Upper lobe of right lung (tissue), 1 donor: ENCODE data around the gene ACADL. TPM values are rescaled to one million over a fixed set of nuclear protein-coding genes. Genes with fewer than 3 reads are reported as not detected.

Experiments used
- ATAC-seq: fragments of 200-7000 bp; cut with Tn5 transposase; one replicate; pipeline ENCODE4 v1.9.1; 2020; ENCODE audit warnings: mild to moderate bottlenecking, moderate library complexity
- DNase-seq: peaks from one replicate; pipeline ENCODE4 v3.0.0-alpha.2; 2020
- H3K27ac ChIP-seq: fragments of 200-600 bp; one replicate; pipeline ENCODE4 v1.8.0; 2022
- H3K27me3 ChIP-seq: fragments of 200-600 bp; one replicate; pipeline ENCODE4 v1.8.0; 2022; ENCODE audit warnings: mild to moderate bottlenecking
- H3K36me3 ChIP-seq: fragments of 200-600 bp; one replicate; pipeline ENCODE4 v1.8.0; 2022
- H3K4me1 ChIP-seq: fragments of 200-600 bp; one replicate; pipeline ENCODE4 v1.8.0; 2022
- H3K4me3 ChIP-seq: fragments of 200-600 bp; one replicate; pipeline ENCODE4 v1.8.0; 2022; ENCODE audit warnings: mild to moderate bottlenecking
- H3K9me3 ChIP-seq: fragments of 200-600 bp; one replicate; pipeline ENCODE4 v1.8.0; 2022
- CTCF ChIP-seq: fragments of 200-600 bp; IDR thresholded peaks from one replicate; pipeline ENCODE4 v1.8.0; 2022; ENCODE audit warnings: antibody characterized with exemption
- intact Hi-C: fragments of 100-400 bp; cut with DNase I; formaldehyde crosslinking; loops from one replicate; pipeline ENCODE4 v1.11.0; 2022
- total RNA-seq: library from RNA; stranded (reverse); fragmentation: NEBNext Ultra II Directional; extraction: Animal tissue kit (Norgen Biotek cat#: 25700); gene quantifications from one replicate; pipeline ENCODE4 v1.2.1, GENCODE V29; 2021
- donor health status: DM: no; HTN: yes; CAD: no; lungs with severe emphysema.

Gene ACADL
- total RNA-seq, 1 donor from 2014 or later = 41.6 TPM

DNA sequence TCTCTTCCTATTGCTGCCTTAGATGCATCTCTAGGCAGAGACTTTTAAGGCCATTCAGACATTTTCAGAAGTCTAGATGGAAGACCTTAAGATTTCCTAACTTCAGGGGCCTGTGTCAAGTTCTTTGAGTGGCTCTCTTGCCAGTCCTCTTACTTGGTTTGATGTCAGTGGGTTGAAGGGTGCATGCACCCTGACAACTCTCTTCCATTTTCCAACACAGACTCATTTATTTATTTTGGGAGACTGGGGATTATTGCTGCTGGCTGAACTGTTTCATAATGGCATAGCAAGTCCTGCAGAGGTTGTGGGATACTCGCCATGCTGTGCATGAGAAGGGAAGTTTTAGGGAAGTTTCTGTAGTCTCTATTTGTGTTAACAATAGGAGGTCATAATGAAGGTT lies 39.0 kb upstream of the ACADL start:
- H3K4me1 ChIP-seq = no peaks in the 10 kb centered on the region
- ATAC-seq = peak; percentile 14
- DNase-seq = no peak

DNA sequence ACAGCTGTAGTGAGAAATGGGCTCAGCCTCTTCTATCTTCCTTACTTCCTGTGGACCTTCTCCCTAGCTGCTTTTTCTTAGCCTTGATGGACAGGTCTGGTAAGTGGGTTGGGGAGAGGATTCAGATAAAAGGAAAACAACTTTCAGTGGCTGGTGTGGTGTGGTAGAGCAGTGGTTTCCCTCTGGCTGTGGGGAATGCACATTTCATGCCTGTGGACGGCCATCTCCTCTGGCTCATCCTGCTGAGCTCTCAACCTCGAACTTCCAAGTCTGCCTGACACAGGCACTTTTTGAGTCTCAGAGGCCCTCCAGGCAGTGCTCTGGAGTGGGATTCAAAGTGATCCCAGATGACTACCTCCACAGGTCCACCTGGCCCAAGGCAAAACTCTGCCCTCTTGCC lies 38.6 kb upstream of the ACADL start:
- Histone ChIP-seq H3K4me1 (no peaks in the 10 kb centered on the region), H3K27me3 (no peaks in the 10 kb centered on the region), H3K9me3 (no peaks in the 10 kb centered on the region), H3K27ac (no peak overlapping the region), H3K36me3 (no peaks in the 10 kb centered on the region), H3K4me3 (no peak overlapping the region)
- TF ChIP-seq CTCF = no peak
- ATAC-seq (no peak), DNase-seq (no peak)
- intact Hi-C loops = no loop called here

More for the DNA sequence above, 39.0 kb upstream of the ACADL start:
- TF ChIP-seq CTCF = no peak
- intact Hi-C loops = no loop called here
- H3K36me3 ChIP-seq = no peaks in the 10 kb centered on the region
- H3K9me3 ChIP-seq = no peaks in the 10 kb centered on the region
- no peaks in the 10 kb centered on the region for H3K27me3 ChIP-seq
- H3K4me3 ChIP-seq = no peak overlapping the region
- H3K27ac ChIP-seq = no peak overlapping the region

- no peaks in the 10 kb centered on the region for H3K9me3 ChIP-seq
- no peak overlapping the region for H3K27ac ChIP-seq
- H3K27me3 ChIP-seq = no peaks in the 10 kb centered on the region
- ATAC-seq (no peak), DNase-seq (no peak)
- intact Hi-C loops = no loop called here
- H3K4me3 ChIP-seq = no peak overlapping the region
- H3K4me1 ChIP-seq = no peaks in the 10 kb centered on the region
- no peaks in the 10 kb centered on the region for H3K36me3 ChIP-seq
- TF ChIP-seq CTCF = no peak
These were observed 36.8 kb upstream of the ACADL start for GRCh38 chr2:210262036-210262435.

- DNase-seq = no peak
- intact Hi-C loops = no loop called here
- no peak for TF ChIP-seq CTCF
- Histone ChIP-seq H3K4me1 (no peaks in the 10 kb centered on the region), H3K4me3 (no peak overlapping the region), H3K27me3 (no peaks in the 10 kb centered on the region), H3K27ac (no peak overlapping the region), H3K9me3 (no peaks in the 10 kb centered on the region), H3K36me3 (no peaks in the 10 kb centered on the region)
- no peak for ATAC-seq
These were observed 34.4 kb upstream of the ACADL start for GRCh38 chr2:210259687-210260086.

DNA sequence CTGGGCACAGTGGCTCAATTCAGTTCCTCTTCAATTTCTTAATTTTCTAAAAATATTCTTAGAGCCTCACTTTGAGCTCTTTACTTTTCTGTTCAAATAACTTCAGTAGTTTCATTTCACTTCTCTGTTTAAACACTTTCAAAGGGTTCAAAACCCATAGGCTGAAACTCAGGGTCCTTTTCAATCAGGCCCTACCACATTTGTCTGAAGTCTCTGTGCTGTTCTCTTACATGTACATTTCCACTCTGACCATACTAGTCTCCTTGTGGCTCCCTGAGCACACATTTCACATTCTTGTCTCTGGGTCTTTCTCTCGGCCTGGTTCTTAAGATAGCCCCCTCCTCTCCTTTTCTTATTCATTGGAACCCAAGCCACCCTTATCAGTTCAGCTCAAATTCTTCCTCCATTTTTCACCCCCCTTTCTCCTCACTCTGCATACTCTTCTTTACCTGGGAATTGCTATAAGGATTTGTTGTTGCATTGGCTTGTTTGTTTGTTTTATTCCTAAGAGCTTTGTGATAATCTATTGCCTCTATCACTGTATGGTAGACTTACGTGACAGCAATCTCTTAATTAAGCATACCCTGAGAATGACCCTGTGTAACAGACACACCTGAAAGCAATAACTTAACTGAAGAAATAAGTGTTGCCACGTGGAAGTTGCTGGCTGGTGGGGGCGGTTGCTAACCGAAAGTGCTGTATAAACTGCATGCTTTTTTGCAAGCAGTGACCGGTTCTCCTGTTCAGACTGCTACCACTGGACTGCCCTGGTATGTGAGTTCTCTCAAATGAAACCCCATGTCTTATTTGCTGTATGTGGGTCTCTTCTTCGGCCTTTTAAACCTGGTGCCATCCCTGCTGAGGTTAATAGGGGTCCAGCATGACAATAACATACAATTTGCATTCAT lies 27.7 kb upstream of the ACADL start:
- H3K27ac ChIP-seq = peak overlapping the region; percentile 56
- ATAC-seq (peak; percentile 85), DNase-seq (peak; percentile 66)
- H3K4me3 ChIP-seq = peak overlapping the region; percentile 15
- H3K27me3 ChIP-seq = no peaks in the 10 kb centered on the region
- no peaks in the 10 kb centered on the region for H3K9me3 ChIP-seq
- no peak for TF ChIP-seq CTCF
- no peaks in the 10 kb centered on the region for H3K4me1 ChIP-seq
- intact Hi-C loops = no loop called here
- H3K36me3 ChIP-seq = no peaks in the 10 kb centered on the region
